ENCODE measurements around the gene ITPRIPL2. TPM values are rescaled to one million over a fixed set of nuclear protein-coding genes. Genes with fewer than 3 reads are reported as not detected.

Gene ITPRIPL2
- total and polyA plus RNA-seq, 2 of the 13 experiments (the other 11 are each of a cell fraction or from before 2014, with no cell fraction given), result 5.9 to 12.6 TPM

- peak; percentile 86 for TF ChIP-seq HMG20B (CRISPR knock-in tag; conservative IDR thresholded peaks at IDR 0.05)
- TF ChIP-seq SOX5 (CRISPR knock-in tag; IDR thresholded peaks at IDR 0.05; ENCODE audit: borderline replicate concordance), result peak; percentile 71
- peak in 1 of 2 experiments; percentile 78; a peak in 2 of 4 replicates for TF ChIP-seq POLR2A (IDR thresholded peaks at IDR 0.05; ENCODE audit: insufficient read depth in 1 of 2, low read depth in 2 of 2, low read length in 2 of 2)
- peak; percentile 80; the same call in 1 of the 2 replicates for TF ChIP-seq KLF6 (CRISPR knock-in tag; IDR thresholded peaks at IDR 0.05)
- TF ChIP-seq PAWR (CRISPR knock-in tag; IDR thresholded peaks at IDR 0.05; ENCODE audit: borderline replicate concordance), result 0 out of 2 replicates have a peak, but pooled peaks have one; percentile 69
- no peak for TF ChIP-seq ZNF260 (CRISPR knock-in tag; IDR thresholded peaks at IDR 0.05; ENCODE audit: borderline replicate concordance, low read depth)
- peak; percentile 28 to 80; a peak in 1 of 4 replicates for TF ChIP-seq EP300 (IDR thresholded peaks at IDR 0.05; ENCODE audit: low read depth in 2 of 2, low read length in 2 of 2)
- TF ChIP-seq EP300 (CRISPR knock-in tag; IDR thresholded peaks at IDR 0.05; ENCODE audit: borderline replicate concordance), result peak; percentile 53; the same call in 1 of the 2 replicates
- TF ChIP-seq ZBTB26 (CRISPR knock-in tag; IDR thresholded peaks at IDR 0.05; ENCODE audit: borderline replicate concordance), result 0 out of 2 replicates have a peak, but pooled peaks have one; percentile 35
- TF ChIP-seq HNF1B (CRISPR knock-in tag; IDR thresholded peaks at IDR 0.05), result peak; percentile 91
- peak; percentile 65; the same call in 1 of the 2 replicates for TF ChIP-seq ZNF605 (CRISPR knock-in tag; IDR thresholded peaks at IDR 0.05)
- no peak for TF ChIP-seq ZFP36L2 (CRISPR knock-in tag; IDR thresholded peaks at IDR 0.05)
- peak; percentile 85 for TF ChIP-seq TBX2 (CRISPR knock-in tag; IDR thresholded peaks at IDR 0.05; ENCODE audit: borderline replicate concordance)
- TF ChIP-seq TSC22D2 (CRISPR knock-in tag; IDR thresholded peaks at IDR 0.05; ENCODE audit: borderline replicate concordance), result peak; percentile 97; the same call in 1 of the 2 replicates
- no peak for TF ChIP-seq CENPX (CRISPR knock-in tag; IDR thresholded peaks at IDR 0.05)
- peak; percentile 88 for TF ChIP-seq ZNF766 (CRISPR knock-in tag; IDR thresholded peaks at IDR 0.05; ENCODE audit: borderline replicate concordance)
- TF ChIP-seq ZNF326 (CRISPR knock-in tag; IDR thresholded peaks at IDR 0.05; ENCODE audit: borderline replicate concordance), result no peak
- peak; percentile 94 for TF ChIP-seq ATF6 (CRISPR knock-in tag; conservative IDR thresholded peaks at IDR 0.05)
- peak; percentile 92 for TF ChIP-seq CREB3 (CRISPR knock-in tag; IDR thresholded peaks at IDR 0.05)
- no peak; the same call in 1 of the 2 replicates for TF ChIP-seq ZNF362 (CRISPR knock-in tag; IDR thresholded peaks at IDR 0.05; ENCODE audit: borderline replicate concordance)
- TF ChIP-seq ONECUT2 (CRISPR knock-in tag; IDR thresholded peaks at IDR 0.05), result no peak; the same call in 1 of the 2 replicates
Measured at GRCh38 chr16:19086322-19087199, 27.2 kb upstream of the ITPRIPL2 start (continued).

Data from HepG2 (cell line).